Neutrophil (primary cell): ENCODE data around the gene JCAD.

ENCODE experiments used
- H3K27ac ChIP-seq: fragments of 200-600 bp; sonication (generic); 2 replicates; pipeline ENCODE4 v1.5.1; 2016; ENCODE audit warnings: mild to moderate bottlenecking, moderate library complexity
- H3K27me3 ChIP-seq: fragments of 200-600 bp; sonication (generic); 2 replicates; pipeline ENCODE4 v1.6.0; 2016; ENCODE audit warnings: mild to moderate bottlenecking
- H3K36me3 ChIP-seq: fragments of 200-600 bp; sonication (generic); 2 replicates; pipeline ENCODE4 v1.5.1; 2017
- H3K4me1 ChIP-seq, 2 experiments: fragments of 200-600 bp in 1 of 2; sonication (generic) in 1 of 2; 1 replicate in 1 of 2; 2 replicates in 1 of 2; pipeline versions ENCODE4 v1.5.1 to v1.6.1; 2013 to 2016; ENCODE audit warnings: low read depth in 1 of 2, low read length in 1 of 2, mild to moderate bottlenecking in 1 of 2, moderate library complexity in 1 of 2; ENCODE audit not compliant: control insufficient read depth in 1 of 2, insufficient read depth in 1 of 2
- H3K4me3 ChIP-seq, 2 experiments: fragments of 200-600 bp in 1 of 2; sonication (generic) in 1 of 2; 1 replicate in 1 of 2; 2 replicates in 1 of 2; pipeline ENCODE4 v1.5.1; 2013 to 2016; ENCODE audit warnings: low read depth in 1 of 2, low read length in 1 of 2, mild to moderate bottlenecking in 1 of 2, moderate library complexity in 1 of 2
- H3K9me3 ChIP-seq: fragments of 200-600 bp; sonication (generic); 2 replicates; pipeline ENCODE4 v1.5.1; 2016
- CTCF ChIP-seq: fragments of 200-600 bp; sonication (generic); IDR thresholded peaks from 2 replicates; pipeline ENCODE4 v1.5.1; 2016; ENCODE audit warnings: antibody characterized with exemption

Gene JCAD

GRCh38 chr10:30098629-30099028 lies 39.2 kb upstream of the JCAD start:
- Histone ChIP-seq H3K4me3 (no peak overlapping the region), H3K27ac (no peak overlapping the region), H3K9me3 (no peaks in the 10 kb centered on the region), H3K27me3 (peaks cover 7% of the 10 kb centered on the region), H3K4me1 (no peaks in the 10 kb centered on the region), H3K36me3 (no peaks in the 10 kb centered on the region)
- TF ChIP-seq CTCF = no peak

GRCh38 chr10:30096564-30096963 lies 37.2 kb upstream of the JCAD start:
- H3K4me1 ChIP-seq = no peaks in the 10 kb centered on the region
- H3K27ac ChIP-seq = no peak overlapping the region
- TF ChIP-seq CTCF = no peak
- H3K27me3 ChIP-seq = peaks cover 7% of the 10 kb centered on the region
- no peak overlapping the region for H3K4me3 ChIP-seq
- no peaks in the 10 kb centered on the region for H3K36me3 ChIP-seq
- no peaks in the 10 kb centered on the region for H3K9me3 ChIP-seq

GRCh38 chr10:30095631-30096422 lies 36.4 kb upstream of the JCAD start:
- H3K4me3 ChIP-seq = no peak overlapping the region
- H3K27ac ChIP-seq = no peak overlapping the region

GRCh38 chr10:30094601-30095000 lies 35.2 kb upstream of the JCAD start:
- peaks cover 7% of the 10 kb centered on the region for H3K27me3 ChIP-seq
- TF ChIP-seq CTCF = no peak
- no peaks in the 10 kb centered on the region for H3K9me3 ChIP-seq
- no peak overlapping the region for H3K27ac ChIP-seq
- H3K4me3 ChIP-seq = no peak overlapping the region
- no peaks in the 10 kb centered on the region for H3K36me3 ChIP-seq
- H3K4me1 ChIP-seq = no peaks in the 10 kb centered on the region

More at GRCh38 chr10:30095631-30096422, 36.4 kb upstream of the JCAD start:
- no peak for TF ChIP-seq CTCF
- H3K4me1 ChIP-seq = no peaks in the 10 kb centered on the region
- H3K27me3 ChIP-seq = peaks cover 7% of the 10 kb centered on the region
- no peaks in the 10 kb centered on the region for H3K36me3 ChIP-seq
- no peaks in the 10 kb centered on the region for H3K9me3 ChIP-seq

GRCh38 chr10:30093303-30093950 lies 34.0 kb upstream of the JCAD start:
- H3K27ac ChIP-seq = no peak overlapping the region
- H3K4me1 ChIP-seq = no peaks in the 10 kb centered on the region
- TF ChIP-seq CTCF = no peak
- H3K4me3 ChIP-seq = no peak overlapping the region
- H3K36me3 ChIP-seq = no peaks in the 10 kb centered on the region
- H3K9me3 ChIP-seq = no peaks in the 10 kb centered on the region
- H3K27me3 ChIP-seq = peaks cover 7% of the 10 kb centered on the region
